ENCODE data around the gene RCC1. TPM values are rescaled to one million over a fixed set of nuclear protein-coding genes. Genes with fewer than 3 reads are reported as not detected.

RCC1 gene, protein sequence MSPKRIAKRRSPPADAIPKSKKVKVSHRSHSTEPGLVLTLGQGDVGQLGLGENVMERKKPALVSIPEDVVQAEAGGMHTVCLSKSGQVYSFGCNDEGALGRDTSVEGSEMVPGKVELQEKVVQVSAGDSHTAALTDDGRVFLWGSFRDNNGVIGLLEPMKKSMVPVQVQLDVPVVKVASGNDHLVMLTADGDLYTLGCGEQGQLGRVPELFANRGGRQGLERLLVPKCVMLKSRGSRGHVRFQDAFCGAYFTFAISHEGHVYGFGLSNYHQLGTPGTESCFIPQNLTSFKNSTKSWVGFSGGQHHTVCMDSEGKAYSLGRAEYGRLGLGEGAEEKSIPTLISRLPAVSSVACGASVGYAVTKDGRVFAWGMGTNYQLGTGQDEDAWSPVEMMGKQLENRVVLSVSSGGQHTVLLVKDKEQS
- total RNA-seq (2014; rRNA removed; shearing (Covaris generic)) = 27.0 and 31.7 TPM in 2 replicates
- polyA plus RNA-seq (2016; fragmentation: Nextera tagmentation; extraction: Ambion mirVana) = 17.5 and 17.9 TPM in 2 replicates

- TF ChIP-seq EZH2 (IDR thresholded peaks at IDR 0.05; ENCODE audit: insufficient read depth, poor library complexity, severe bottlenecking) = no peak
- no peak for TF ChIP-seq EZH2phosphoT487 (IDR thresholded peaks at IDR 0.05; ENCODE audit: insufficient read depth, low read depth)
- Histone ChIP-seq H3K27ac (peak within 1 kb of the TSS; percentile 95), H4K20me1 (ENCODE audit: insufficient read depth) (peaks cover 12% of the 10 kb centered on the region; the same call in 1 of the 2 replicates), H2AFZ (peak within 1 kb of the TSS; percentile 96), H3K36me3 (ENCODE audit: low read depth) (peaks cover 43% of the 10 kb centered on the region), H3K9me2 (ENCODE audit: insufficient read depth) (no peaks in the 10 kb centered on the region), H3K4me2 (ENCODE audit: unreplicated experiment) (peak within 1 kb of the TSS; percentile 99), H3K4me1 (ENCODE audit: insufficient read depth) (peaks cover 20% of the 10 kb centered on the region), H3K27me3 (replicated peaks; ENCODE audit: insufficient read depth) (no peaks in the 10 kb centered on the region), H3K79me2 (ENCODE audit: insufficient read depth) (peaks cover 57% of the 10 kb centered on the region), H3K9ac (peak within 1 kb of the TSS; percentile 100), H3K4me3 (peak within 1 kb of the TSS; percentile 100), H3K9me3 (ENCODE audit: low read depth) (no peaks in the 10 kb centered on the region), H3F3A (ENCODE audit: insufficient read depth) (peaks cover 53% of the 10 kb centered on the region)
- in situ Hi-C loops (cut with MboI) = no loop called here
- DNase-seq = peak; percentile 99
- 1 to 2% methylated on average over 41 of the region's 41 CpGs for WGBS, 2 experiments (ENCODE audit: low coverage in 1 of 2, low lambda C conversion rate in 2 of 2, missing lambda C conversion rate in 2 of 2)
Measured at GRCh38 chr1:28505406-28506187, at the start of gene RCC1. Gene RCC1 (plus strand): TSS chr1:28506043. CDS start chr1:28529867, 23,824 bp downstream.

GRCh38 chr1:28456078-28456477, 49.8 kb upstream of the RCC1 start:
- peak overlapping the region; percentile 19 for H2AFZ ChIP-seq

DNA sequence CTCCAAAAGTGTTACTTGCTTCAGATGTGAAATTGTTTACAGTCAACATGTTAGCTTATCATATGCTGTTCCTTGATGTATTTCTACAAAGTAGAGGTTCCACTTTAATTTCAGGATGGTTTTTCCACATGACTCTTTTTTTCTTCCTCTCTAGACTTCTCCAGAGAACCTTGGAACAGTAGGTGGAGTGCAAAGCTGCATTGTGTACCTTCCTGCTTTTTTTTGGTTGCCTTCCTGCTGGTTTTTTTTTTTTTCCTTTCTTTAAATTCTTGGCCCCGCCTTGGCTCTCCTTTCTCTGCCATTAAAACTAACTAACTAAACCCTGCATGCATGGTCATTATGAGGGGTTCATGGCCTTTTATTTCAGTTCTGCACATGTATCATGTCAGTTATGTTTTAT, 48.2 kb upstream of the RCC1 start:
- Histone ChIP-seq H3K4me2 (ENCODE audit: unreplicated experiment) (no peak overlapping the region), H3K27ac (no peak overlapping the region), H3K9me3 (ENCODE audit: low read depth) (no peaks in the 10 kb centered on the region), H3F3A (ENCODE audit: insufficient read depth) (0 out of 2 replicates have a peak, but pooled peaks cover 5% of the 10 kb centered on the region), H3K9me2 (ENCODE audit: insufficient read depth) (no peaks in the 10 kb centered on the region), H2AFZ (no peak overlapping the region), H3K36me3 (ENCODE audit: low read depth) (no peaks in the 10 kb centered on the region), H3K4me3 (no peak overlapping the region), H3K4me1 (ENCODE audit: insufficient read depth) (peaks cover 21% of the 10 kb centered on the region), H3K9ac (no peak overlapping the region), H4K20me1 (ENCODE audit: insufficient read depth) (no peaks in the 10 kb centered on the region), H3K79me2 (ENCODE audit: insufficient read depth) (peaks cover 4% of the 10 kb centered on the region; the same call in 1 of the 2 replicates), H3K27me3 (replicated peaks; ENCODE audit: insufficient read depth) (no peaks in the 10 kb centered on the region)
- no peak for TF ChIP-seq EZH2phosphoT487 (IDR thresholded peaks at IDR 0.05; ENCODE audit: insufficient read depth, low read depth)
- TF ChIP-seq EZH2 (IDR thresholded peaks at IDR 0.05; ENCODE audit: insufficient read depth, poor library complexity, severe bottlenecking) = no peak
- no peak for DNase-seq
- in situ Hi-C loops (cut with MboI) = no loop called here
- WGBS, 2 experiments (ENCODE audit: low coverage in 1 of 2, low lambda C conversion rate in 2 of 2, missing lambda C conversion rate in 2 of 2) = 94 to 100% methylated on average over 1 of the region's 1 CpG

More at GRCh38 chr1:28456078-28456477, 49.8 kb upstream of the RCC1 start:
- H3K27me3 ChIP-seq (replicated peaks; ENCODE audit: insufficient read depth) = no peaks in the 10 kb centered on the region
- H4K20me1 ChIP-seq (ENCODE audit: insufficient read depth) = no peaks in the 10 kb centered on the region
- H3K9me2 ChIP-seq (ENCODE audit: insufficient read depth) = no peaks in the 10 kb centered on the region
- peaks cover 21% of the 10 kb centered on the region for H3K4me1 ChIP-seq (ENCODE audit: insufficient read depth)
- H3K36me3 ChIP-seq (ENCODE audit: low read depth) = no peaks in the 10 kb centered on the region
- H3K4me2 ChIP-seq (ENCODE audit: unreplicated experiment) = peak overlapping the region; percentile 6
- TF ChIP-seq EZH2phosphoT487 (IDR thresholded peaks at IDR 0.05; ENCODE audit: insufficient read depth, low read depth) = no peak
- TF ChIP-seq EZH2 (IDR thresholded peaks at IDR 0.05; ENCODE audit: insufficient read depth, poor library complexity, severe bottlenecking) = no peak
- 36 to 37% methylated on average over 5 of the region's 5 CpGs for WGBS, 2 experiments (ENCODE audit: low coverage in 1 of 2, low lambda C conversion rate in 2 of 2, missing lambda C conversion rate in 2 of 2)
- H3K9me3 ChIP-seq (ENCODE audit: low read depth) = no peaks in the 10 kb centered on the region
- peak overlapping the region; percentile 12; the same call in 1 of the 2 replicates for H3K27ac ChIP-seq
- 0 out of 2 replicates have a peak, but pooled peaks cover 5% of the 10 kb centered on the region for H3F3A ChIP-seq (ENCODE audit: insufficient read depth)
- in situ Hi-C loops (cut with MboI) = no loop called here
- peaks cover 9% of the 10 kb centered on the region; the same call in 1 of the 2 replicates for H3K79me2 ChIP-seq (ENCODE audit: insufficient read depth)
- no peak overlapping the region for H3K9ac ChIP-seq
- no peak overlapping the region; the same call in 1 of the 2 replicates for H3K4me3 ChIP-seq
- DNase-seq = peak; percentile 77

Data from GM23248 (cell line).